Mammary epithelial cell (primary cell): ENCODE data around the gene OR4D1.

Source experiments
- CTCF ChIP-seq, 2 donors: IDR thresholded peaks in 1 of 2; conservative IDR thresholded peaks in 1 of 2; 2 replicates each; pipeline ENCODE4 v1.5.1; 2011 to 2012; ENCODE audit warnings: inconsistent platforms in 2 of 2, low read length in 2 of 2, mild to moderate bottlenecking in 2 of 2, control low read depth in 1 of 2, low read depth in 1 of 2; ENCODE audit not compliant: insufficient read depth in 1 of 2; ENCODE audit errors: extremely low read depth in 1 of 2
- EZH2 ChIP-seq: IDR thresholded peaks from 2 replicates; pipeline ENCODE4 v1.6.1; 2012; ENCODE audit warnings: low read length, inconsistent platforms, borderline replicate concordance

GRCh38 chr17:58184986-58185761, 37.0 kb downstream of the OR4D1 start:
- TF ChIP-seq CTCF (conservative IDR thresholded peaks at IDR 0.05 in 1 of 2, IDR thresholded peaks at IDR 0.05 in 1 of 2; ENCODE audit: extremely low read depth in 1 of 2, insufficient read depth in 1 of 2, low read depth in 1 of 2, low read length in 2 of 2) (no peak), EZH2 (no peak)
